GM12878 (cell line): ENCODE data around the gene CLDN7. TPM values are rescaled to one million over a fixed set of nuclear protein-coding genes. Genes with fewer than 3 reads are reported as not detected.

ENCODE experiments used
- ATAC-seq: fragments of 200-7000 bp; cut with Tn5 transposase; 3 replicates; pipeline ENCODE4 v1.9.1; 2020; ENCODE audit warnings: mild to moderate bottlenecking, moderate library complexity
- BruUV-seq: library from RNA; stranded (reverse); fragments of 400-500 nt; replicated peaks from 2 replicates; lab custom pipeline; 2021; lab: Mats Ljungman, UMichigan
- CTCF ChIA-PET: fragments of 300-600 bp; sonication (Branson Sonifier 250); formaldehyde crosslinking; extraction: SDS; loops from one replicate; lab custom pipeline; 2021; ENCODE audit warnings: inconsistent platforms; lab: Yijun Ruan, JAX
- POLR2A ChIA-PET: fragments of 350-600 bp; formaldehyde crosslinking; extraction: SDS; loops from one replicate; lab custom pipeline; 2021; ENCODE audit warnings: inconsistent platforms; lab: Charles Lee
- RAD21 ChIA-PET: fragments of 300-600 bp; sonication (Branson Sonifier 250); formaldehyde crosslinking; loops from one replicate; lab custom pipeline; 2023; ENCODE audit warnings: antibody characterized with exemption; ENCODE audit not compliant: unreplicated experiment; lab: Charles Lee
- SMC1A ChIA-PET: fragments of 300-600 bp; sonication (Branson Sonifier 250); formaldehyde crosslinking; loops from one replicate; lab custom pipeline; 2023; ENCODE audit not compliant: unreplicated experiment, uncharacterized antibody; lab: Charles Lee
- DNase-seq: peaks from one replicate; pipeline ENCODE4 v3.0.0-alpha.2; 2011; ENCODE audit warnings: low read depth, low spot score
- FAIRE-seq: peaks from 3 replicates; lab custom pipeline; 2011; peaks lifted over from hg19 to GRCh38; lab: Jason Lieb, UNC
- H2AFZ ChIP-seq: 2 replicates; pipeline ENCODE4 v1.6.0; 2011; ENCODE audit warnings: low read depth, low read length, control low read depth; ENCODE audit not compliant: control insufficient read depth
- H3K27ac ChIP-seq: 2 replicates; pipeline ENCODE4 v1.5.1; 2011; ENCODE audit warnings: control low read depth; ENCODE audit not compliant: control insufficient read depth, insufficient read depth
- H3K27me3 ChIP-seq, 2 experiments: replicated peaks in 1 of 2; 2 replicates each; pipeline versions ENCODE4 v1.6.0 to v1.6.1; 2011; ENCODE audit warnings: low read length in 1 of 2; ENCODE audit not compliant: control insufficient read depth in 2 of 2, insufficient read depth in 2 of 2
- H3K36me3 ChIP-seq, 2 experiments: 2 replicates each; pipeline ENCODE4 v1.5.1; 2011; ENCODE audit warnings: low read length in 1 of 2; ENCODE audit not compliant: control insufficient read depth in 2 of 2, insufficient read depth in 2 of 2
- H3K4me1 ChIP-seq: 2 replicates; pipeline ENCODE4 v1.6.1; 2011; ENCODE audit warnings: mild to moderate bottlenecking, low read length, moderate library complexity, mixed read lengths; ENCODE audit not compliant: control insufficient read depth, insufficient read depth
- H3K4me2 ChIP-seq: 2 replicates; pipeline ENCODE4 v1.6.0; 2011; ENCODE audit warnings: control low read depth; ENCODE audit not compliant: control insufficient read depth, insufficient read depth
- H3K4me3 ChIP-seq: fragments of 200-600 bp; sonication (generic); 2 replicates; pipeline ENCODE4 v1.5.1; 2016
- H3K79me2 ChIP-seq: 2 replicates; pipeline ENCODE4 v1.6.0; 2011; ENCODE audit warnings: low read length; ENCODE audit not compliant: control insufficient read depth, insufficient read depth
- H3K9ac ChIP-seq: 2 replicates; pipeline ENCODE4 v1.8.0; 2011; ENCODE audit warnings: low read length, control low read depth, mixed read lengths; ENCODE audit not compliant: control insufficient read depth, insufficient read depth
- H3K9me3 ChIP-seq: replicated peaks from 3 replicates; pipeline ENCODE4 v1.5.1; 2011; ENCODE audit warnings: mild to moderate bottlenecking, low read length; ENCODE audit not compliant: control insufficient read depth, insufficient read depth
- H4K20me1 ChIP-seq: 2 replicates; pipeline ENCODE4 v1.6.0; 2011; ENCODE audit not compliant: control insufficient read depth, insufficient read depth
- DPF2 ChIP-seq: fragments of 450-650 bp; IDR thresholded peaks from 2 replicates; pipeline ENCODE4 v1.6.1; 2017; ENCODE audit warnings: mild to moderate bottlenecking
- E2F8 ChIP-seq: fragments of 450-650 bp; IDR thresholded peaks from 2 replicates; pipeline ENCODE4 v1.6.1; 2018; ENCODE audit warnings: mild to moderate bottlenecking, low read depth, moderate library complexity; ENCODE audit not compliant: partially characterized antibody
- EGR1 ChIP-seq, 2 experiments: IDR thresholded peaks; 1 replicate in 1 of 2; 2 replicates in 1 of 2; pipeline ENCODE4 v1.6.1; 2011 to 2012; ENCODE audit warnings: low read depth in 2 of 2, low read length in 2 of 2, borderline replicate concordance in 1 of 2, mild to moderate bottlenecking in 1 of 2, moderate library complexity in 1 of 2
- FOS ChIP-seq: IDR thresholded peaks from 3 replicates; pipeline ENCODE4 v1.6.1; 2011; ENCODE audit warnings: borderline replicate concordance; ENCODE audit not compliant: insufficient read length; ENCODE audit errors: extremely low read depth
- HSF1 ChIP-seq: fragments of 150-350 bp; IDR thresholded peaks from 2 replicates; pipeline ENCODE4 v1.6.1; 2014; ENCODE audit warnings: mild to moderate bottlenecking, low read depth, low read length
- IKZF2 ChIP-seq, 2 experiments: fragments of 450-650 bp; IDR thresholded peaks; 2 replicates each; pipeline ENCODE4 v1.6.1; 2017; ENCODE audit warnings: mild to moderate bottlenecking in 2 of 2, moderate library complexity in 2 of 2
- SIX5 ChIP-seq: IDR thresholded peaks from 2 replicates; pipeline ENCODE4 v1.6.1; 2011; ENCODE audit warnings: mild to moderate bottlenecking, low read depth, low read length, moderate library complexity; ENCODE audit not compliant: severe bottlenecking
- SP1 ChIP-seq: IDR thresholded peaks from one replicate; pipeline ENCODE4 v1.6.1; 2011; ENCODE audit warnings: low read depth, low read length
- SPI1 ChIP-seq: IDR thresholded peaks from 2 replicates; pipeline ENCODE4 v1.6.1; 2011; ENCODE audit warnings: low read depth, mild to moderate bottlenecking, low read length, moderate library complexity, borderline replicate concordance; ENCODE audit not compliant: insufficient read depth
- TAF1 ChIP-seq: IDR thresholded peaks from 2 replicates; pipeline ENCODE4 v1.6.1; 2011; ENCODE audit warnings: mild to moderate bottlenecking, low read depth, low read length, borderline replicate concordance
- ZBED1 ChIP-seq: IDR thresholded peaks from 2 replicates; pipeline ENCODE4 v1.6.1; 2016; ENCODE audit warnings: borderline replicate concordance
- WGBS: methylation state at CpG from one replicate; pipeline ENCODE4 v1.1.6; 2016; ENCODE audit warnings: low lambda C conversion rate; ENCODE audit not compliant: insufficient replicate concordance, insufficient coverage; ENCODE audit errors: missing lambda C conversion rate; 5-methylcytosine and 5-hydroxymethylcytosine counted together
- in situ Hi-C: fragments of 300-500 bp; cut with MboI; formaldehyde crosslinking; loops from 9 replicates; pipeline ENCODE4 v1.14.3; 2018; ENCODE audit warnings: mixed read lengths
- intact Hi-C: fragments of 100-400 bp; cut with micrococcal nuclease; formaldehyde crosslinking; loops from one replicate; pipeline ENCODE4 v1.14.2; 2022; ENCODE audit not compliant: unreplicated experiment
- polyA plus RNA-seq, 11 experiments: library from polyadenylated mRNA; depleted of rRNA in 4 of 11; unstranded in 6 of 11; stranded (reverse) in 5 of 11; fragments of >200 nt; fragmentation: Nextera tagmentation in 4 of 11; fragmentation: Illumina TruSeq in 1 of 11; extraction: Ambion mirVana in 4 of 11; extraction: Trizol in 1 of 11; gene quantifications; 1 replicate in 1 of 11; 2 replicates in 10 of 11; pipeline versions ENCODE4 v1.2.1 to v1.2.3, GENCODE V29; 2011 to 2016; ENCODE audit warnings: inconsistent platforms in 2 of 11, missing spikeins in 2 of 11, low read depth in 1 of 11
- total RNA-seq, 4 experiments: library from RNA; depleted of rRNA in 3 of 4; stranded (reverse); fragments of >200 nt in 3 of 4; fragmentation: Illumina TruSeq in 1 of 4; extraction: Trizol in 1 of 4; gene quantifications; 2 replicates each; pipeline versions ENCODE4 v1.2.1 to v1.2.3, GENCODE V29; 2013 to 2021
- TF ChIP-seq, protein P1 (sequence below): IDR thresholded peaks from 2 replicates; pipeline ENCODE4 v1.6.1; 2012; ENCODE audit warnings: low read length, inconsistent platforms

Gene CLDN7
- total and polyA plus RNA-seq, 10 of the 15 experiments (the other 5 are each of a cell fraction or from before 2014, with no cell fraction given), result 0.19 to 1.3 (median 0.36) TPM; not detected in 5

GRCh38 chr17:7242717-7243452, 19.4 kb downstream of the CLDN7 start (continued):
- peak; percentile 73; the same call in 1 of the 2 replicates for TF ChIP-seq ZBED1
- TF ChIP-seq, all 136 proteins: peak for 77

DNA sequence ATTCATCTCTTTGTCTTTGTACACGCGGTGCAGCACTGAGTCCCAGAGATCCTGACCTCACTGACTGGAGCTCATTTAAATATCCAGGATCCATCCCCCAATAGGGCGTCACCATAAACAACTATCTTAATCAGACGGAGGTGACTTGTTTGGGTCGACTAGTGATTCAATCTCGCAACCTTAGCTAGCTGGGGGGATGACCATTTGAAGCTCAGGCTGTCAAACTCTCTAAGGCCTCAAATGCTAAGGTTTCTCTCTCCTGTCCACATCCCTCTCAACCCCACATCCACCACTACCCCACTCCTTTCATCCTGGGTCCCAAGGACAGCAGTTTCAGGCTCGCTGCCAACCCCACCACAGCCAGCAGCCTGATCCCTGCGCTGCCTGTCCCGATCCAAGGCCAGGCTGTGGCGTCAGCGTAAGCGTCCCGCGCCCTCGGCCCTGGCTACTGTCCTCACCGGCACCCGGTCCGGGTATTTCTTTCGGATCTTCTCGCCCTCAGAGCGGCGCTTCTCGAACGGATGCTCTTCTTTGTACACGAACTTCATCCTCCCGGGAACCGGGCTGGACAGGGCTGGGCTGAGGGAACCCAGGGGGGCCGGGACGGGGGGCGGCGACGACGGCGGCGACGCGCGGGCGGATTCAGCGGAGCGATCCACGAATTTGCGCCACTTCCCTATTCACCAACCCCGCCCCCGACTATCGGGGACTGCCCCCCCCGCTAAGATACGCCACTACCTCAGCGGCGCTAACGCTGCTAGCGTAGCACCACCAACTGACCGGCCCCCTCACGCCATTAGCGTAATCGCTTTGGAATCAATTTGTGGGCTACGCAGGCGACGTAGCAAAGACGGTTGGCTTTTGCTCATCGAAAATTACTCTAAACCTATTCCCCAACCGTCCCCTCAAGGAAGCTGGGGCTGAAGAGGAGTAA, 20.2 kb downstream of the CLDN7 start, which contains the start of gene GABARAP:
TSS of gene GABARAP (minus strand) at position 667 of the 934 bp plus-strand sequence. CDS start at position 548, 119 bp downstream.
- H3K4me3 ChIP-seq, result peak within 1 kb of the TSS; percentile 83
- ChIA-PET POLR2A (interaction anchor here (0.5 to 7.3 kb wide), 12 partner anchors 8 to 203 kb away, joined by 3 to 99 read pairs (median 4); partner anchors contain the start of genes ACADVL, CTDNEP1, DLG4 and DVL2), CTCF (interaction anchor here (0.7 to 6.0 kb wide), 8 partner anchors 8 to 196 kb away, joined by 3 to 70 read pairs (median 4); partner anchors contain the start of genes ACADVL and DLG4), RAD21 (interaction anchor here (1.0 to 6.3 kb wide), 7 partner anchors 7 to 109 kb away, joined by 3 to 51 read pairs (median 7); partner anchors contain the start of genes ACADVL, ACAP1, CTDNEP1 and DLG4), SMC1A (interaction anchor here (1.0 to 4.3 kb wide), 6 partner anchors 8 to 343 kb away, joined by 3 to 34 read pairs (median 4); partner anchors contain the start of genes ACADVL, ACAP1, CTDNEP1 and DLG4)
- DNase-seq (peak; percentile 60), FAIRE-seq (no peak), ATAC-seq (peak; percentile 39)
- H4K20me1 ChIP-seq, result no peaks in the 10 kb centered on the region
- H3K79me2 ChIP-seq, result peaks cover 45% of the 10 kb centered on the region
- peaks cover 10 to 18% of the 10 kb centered on the region in 2 experiments; a peak in 3 of 4 replicates for H3K36me3 ChIP-seq
- no peaks in the 10 kb centered on the region for H3K9me3 ChIP-seq
- peak within 1 kb of the TSS; percentile 94 for H3K4me2 ChIP-seq
- in situ Hi-C loops (no loop called here), intact Hi-C loops (loop anchor here (1.0 to 5.0 kb wide), 2 partner anchors 8 to 65 kb away; partner anchors contain the start of gene EIF5A)
- 1% methylated on average over 61 of the region's 62 CpGs for WGBS
- no TSS peak for BruUV-seq
- H2AFZ ChIP-seq, result peak within 1 kb of the TSS; percentile 73
- peak within 1 kb of the TSS; percentile 93 for H3K9ac ChIP-seq
- H3K27ac ChIP-seq, result peak within 1 kb of the TSS; percentile 67
- H3K4me1 ChIP-seq, result peaks cover 16% of the 10 kb centered on the region
- no peaks in the 10 kb centered on the region for H3K27me3 ChIP-seq
- TF ChIP-seq, protein P1, sequence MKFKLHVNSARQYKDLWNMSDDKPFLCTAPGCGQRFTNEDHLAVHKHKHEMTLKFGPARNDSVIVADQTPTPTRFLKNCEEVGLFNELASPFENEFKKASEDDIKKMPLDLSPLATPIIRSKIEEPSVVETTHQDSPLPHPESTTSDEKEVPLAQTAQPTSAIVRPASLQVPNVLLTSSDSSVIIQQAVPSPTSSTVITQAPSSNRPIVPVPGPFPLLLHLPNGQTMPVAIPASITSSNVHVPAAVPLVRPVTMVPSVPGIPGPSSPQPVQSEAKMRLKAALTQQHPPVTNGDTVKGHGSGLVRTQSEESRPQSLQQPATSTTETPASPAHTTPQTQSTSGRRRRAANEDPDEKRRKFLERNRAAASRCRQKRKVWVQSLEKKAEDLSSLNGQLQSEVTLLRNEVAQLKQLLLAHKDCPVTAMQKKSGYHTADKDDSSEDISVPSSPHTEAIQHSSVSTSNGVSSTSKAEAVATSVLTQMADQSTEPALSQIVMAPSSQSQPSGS, result no peak
- TF ChIP-seq FOS (no peak), HSF1 (no peak), DPF2 (0 out of 2 replicates have a peak, but pooled peaks have one; percentile 68), E2F8 (no peak), SIX5 (no peak), IKZF2 (IDR thresholded peaks at IDR 0.05) (peak; percentile 19 to 58; a peak in 3 of 4 replicates), EGR1 (IDR thresholded peaks at IDR 0.05; ENCODE audit: borderline replicate concordance in 1 of 2, low read depth in 2 of 2, low read length in 2 of 2) (peak in 1 of 2 experiments; percentile 87; a peak in 2 of 3 replicates), SPI1 (peak; percentile 87), TAF1 (peak; percentile 41; the same call in 1 of the 2 replicates), SP1 (peak; percentile 36)
